ENCODE data around the gene TSNAXIP1.

DNA sequence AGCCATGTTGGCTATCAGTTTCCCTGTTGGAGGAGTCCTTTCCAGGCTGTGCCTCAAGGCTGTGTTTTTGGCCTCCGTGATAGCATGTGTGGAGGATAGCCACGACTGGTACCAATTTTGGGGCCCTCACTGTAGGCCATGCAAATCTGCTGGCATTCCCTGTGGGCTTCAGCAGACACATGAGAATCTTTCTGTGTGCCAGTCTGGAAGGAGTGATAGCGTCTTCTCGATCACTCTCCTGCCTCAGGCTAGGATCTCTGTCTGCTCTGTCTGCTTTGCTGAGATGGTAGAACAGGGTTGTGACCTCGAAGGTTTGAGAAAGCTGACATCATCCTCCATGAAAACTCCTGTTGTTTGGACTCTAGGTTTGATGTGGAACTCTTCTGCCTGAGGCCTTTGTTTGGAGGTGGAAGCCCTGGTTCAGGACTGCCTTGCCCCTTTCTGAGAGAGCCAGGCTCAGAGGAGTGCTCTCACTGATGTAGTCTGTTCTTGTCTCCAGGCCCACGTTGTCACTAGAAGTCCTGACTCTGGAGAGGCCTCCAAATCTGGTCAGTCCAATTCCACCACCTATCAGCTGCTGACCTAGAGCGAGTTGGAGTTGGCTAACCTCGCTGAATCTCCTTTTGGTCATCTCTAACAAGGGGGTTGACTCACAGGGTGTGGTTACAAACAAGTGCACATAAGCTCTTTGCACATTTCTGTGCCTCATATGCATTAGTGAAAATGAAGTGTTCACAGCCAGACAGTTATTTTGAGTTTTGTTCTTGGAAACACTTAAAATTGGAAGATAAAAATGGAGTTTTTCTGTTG, 54.1 kb downstream of the TSNAXIP1 start:
- no peak for TF ChIP-seq POLR2A (IDR thresholded peaks at IDR 0.05)
- TF ChIP-seq, protein P1, sequence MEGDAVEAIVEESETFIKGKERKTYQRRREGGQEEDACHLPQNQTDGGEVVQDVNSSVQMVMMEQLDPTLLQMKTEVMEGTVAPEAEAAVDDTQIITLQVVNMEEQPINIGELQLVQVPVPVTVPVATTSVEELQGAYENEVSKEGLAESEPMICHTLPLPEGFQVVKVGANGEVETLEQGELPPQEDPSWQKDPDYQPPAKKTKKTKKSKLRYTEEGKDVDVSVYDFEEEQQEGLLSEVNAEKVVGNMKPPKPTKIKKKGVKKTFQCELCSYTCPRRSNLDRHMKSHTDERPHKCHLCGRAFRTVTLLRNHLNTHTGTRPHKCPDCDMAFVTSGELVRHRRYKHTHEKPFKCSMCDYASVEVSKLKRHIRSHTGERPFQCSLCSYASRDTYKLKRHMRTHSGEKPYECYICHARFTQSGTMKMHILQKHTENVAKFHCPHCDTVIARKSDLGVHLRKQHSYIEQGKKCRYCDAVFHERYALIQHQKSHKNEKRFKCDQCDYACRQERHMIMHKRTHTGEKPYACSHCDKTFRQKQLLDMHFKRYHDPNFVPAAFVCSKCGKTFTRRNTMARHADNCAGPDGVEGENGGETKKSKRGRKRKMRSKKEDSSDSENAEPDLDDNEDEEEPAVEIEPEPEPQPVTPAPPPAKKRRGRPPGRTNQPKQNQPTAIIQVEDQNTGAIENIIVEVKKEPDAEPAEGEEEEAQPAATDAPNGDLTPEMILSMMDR (IDR thresholded peaks at IDR 0.05): no peak

Data from Peyer's patch (tissue), 4 donors.